Fibroblast of lung (primary cell): Measurements from ENCODE around the gene CEP295NL. TPM values are rescaled to one million over a fixed set of nuclear protein-coding genes. Genes with fewer than 3 reads are reported as not detected.
"Not testable (repeated sequence)": the region's sequence is repeated elsewhere in the genome, so short reads cannot be mapped to it uniquely, and the experiment has no call there.

Source experiments
- DNase-seq, 2 donors: peaks; one replicate each; pipeline versions ENCODE4 v3.0.0 to v3.0.0-alpha.2; 2010; ENCODE audit warnings: low read depth in 2 of 2
- H2AFZ ChIP-seq: 2 replicates; pipeline ENCODE4 v1.5.1; 2012; ENCODE audit warnings: low read length, control low read depth, inconsistent platforms
- H3K27ac ChIP-seq: 2 replicates; pipeline ENCODE4 v1.5.1; 2011; ENCODE audit warnings: low read length, control low read depth; ENCODE audit not compliant: insufficient read depth
- H3K27me3 ChIP-seq: 2 replicates; pipeline ENCODE4 v1.5.1; 2011; ENCODE audit warnings: mild to moderate bottlenecking, low read length; ENCODE audit not compliant: control insufficient read depth, insufficient read depth
- H3K36me3 ChIP-seq: 2 replicates; pipeline ENCODE4 v1.5.1; 2011; ENCODE audit warnings: low read length; ENCODE audit not compliant: control insufficient read depth, insufficient read depth
- H3K4me1 ChIP-seq: 2 replicates; pipeline ENCODE4 v1.5.1; 2011; ENCODE audit warnings: low read length; ENCODE audit not compliant: control insufficient read depth, insufficient read depth; ENCODE audit errors: extremely low read depth
- H3K4me2 ChIP-seq: 2 replicates; pipeline ENCODE4 v1.5.1; 2011; ENCODE audit warnings: low read length, control low read depth; ENCODE audit not compliant: insufficient read depth; ENCODE audit errors: extremely low read depth
- H3K4me3 ChIP-seq, 4 experiments: fragments of 200-600 bp in 1 of 4; sonication (generic) in 1 of 4; replicated peaks in 1 of 4; 2 replicates each; pipeline ENCODE4 v1.5.1; 2011 to 2016; ENCODE audit warnings: low read length in 4 of 4, low read depth in 3 of 4, mild to moderate bottlenecking in 3 of 4, control low read depth in 2 of 4, inconsistent platforms in 1 of 4, mixed read lengths in 1 of 4; ENCODE audit not compliant: insufficient read depth in 1 of 4; ENCODE audit errors: control extremely low read depth in 1 of 4
- H3K79me2 ChIP-seq: 2 replicates; pipeline ENCODE4 v1.5.1; 2012; ENCODE audit warnings: mild to moderate bottlenecking, low read length, inconsistent platforms; ENCODE audit not compliant: control insufficient read depth, insufficient read depth
- H3K9ac ChIP-seq: 2 replicates; pipeline ENCODE4 v1.5.1; 2011; ENCODE audit warnings: mild to moderate bottlenecking, low read length, control low read depth; ENCODE audit not compliant: insufficient read depth
- H3K9me3 ChIP-seq: 2 replicates; pipeline ENCODE4 v1.5.1; 2012; ENCODE audit warnings: low read depth, low read length; ENCODE audit not compliant: control insufficient read depth, insufficient read depth
- H4K20me1 ChIP-seq: 2 replicates; pipeline ENCODE4 v1.5.1; 2011; ENCODE audit warnings: low read length; ENCODE audit not compliant: control insufficient read depth, insufficient read depth; ENCODE audit errors: extremely low read depth
- CTCF ChIP-seq, 2 donors: IDR thresholded peaks in 1 of 2; conservative IDR thresholded peaks in 1 of 2; 1 replicate in 1 of 2; 2 replicates in 1 of 2; pipeline ENCODE4 v1.5.1; 2011 to 2012; ENCODE audit warnings: low read length in 2 of 2, control low read depth in 1 of 2, inconsistent platforms in 1 of 2, low read depth in 1 of 2, mild to moderate bottlenecking in 1 of 2
- EZH2 ChIP-seq: IDR thresholded peaks from 2 replicates; pipeline ENCODE4 v1.5.1; 2012; ENCODE audit warnings: low read length, control low read depth, mild to moderate bottlenecking; ENCODE audit errors: missing control alignments
- polyA plus RNA-seq, 2 donors: library from polyadenylated mRNA; depleted of rRNA in 1 of 2; stranded (reverse) in 1 of 2; unstranded in 1 of 2; fragments of >200 nt; gene quantifications; 2 replicates each; pipeline ENCODE4 v1.2.1, GENCODE V29; 2011 to 2012; ENCODE audit warnings: missing spikeins in 1 of 2
- total RNA-seq: library from RNA; depleted of rRNA; stranded (reverse); fragments of >200 nt; gene quantifications from 2 replicates; pipeline ENCODE4 v1.2.1, GENCODE V29; 2014

Gene CEP295NL
- total and polyA plus RNA-seq, 2 donors (not counting 1 experiment from before 2014, with no cell fraction given), result 0.10 to 2.8 TPM

- Histone ChIP-seq H3K27ac (no peak overlapping the region), H3K9me3 (no peaks in the 10 kb centered on the region), H3K4me3 (no peak overlapping the region), H2AFZ (no peak overlapping the region), H3K4me1 (peaks cover 13% of the 10 kb centered on the region), H4K20me1 (peaks cover 3% of the 10 kb centered on the region), H3K79me2 (peaks cover 91% of the 10 kb centered on the region), H3K36me3 (peaks cover 7% of the 10 kb centered on the region), H3K27me3 (no peaks in the 10 kb centered on the region), H3K9ac (no peak overlapping the region), H3K4me2 (no peak overlapping the region)
- no peak for TF ChIP-seq EZH2
- DNase-seq, result no peak
Measured at GRCh38 chr17:78912082-78912481, 9.1 kb upstream of the CEP295NL start.

GRCh38 chr17:78911543-78911942 lies 8.5 kb upstream of the CEP295NL start:
- not testable (repeated sequence) for H3K4me2 ChIP-seq, H3K36me3 ChIP-seq, H3K9me3 ChIP-seq, H3K27me3 ChIP-seq, H3K27ac ChIP-seq, H3K4me1 ChIP-seq, H3K9ac ChIP-seq, H4K20me1 ChIP-seq, H2AFZ ChIP-seq, H3K4me3 ChIP-seq, DNase-seq
- H3K79me2 ChIP-seq, result peaks cover 92% of the 10 kb centered on the region

DNA sequence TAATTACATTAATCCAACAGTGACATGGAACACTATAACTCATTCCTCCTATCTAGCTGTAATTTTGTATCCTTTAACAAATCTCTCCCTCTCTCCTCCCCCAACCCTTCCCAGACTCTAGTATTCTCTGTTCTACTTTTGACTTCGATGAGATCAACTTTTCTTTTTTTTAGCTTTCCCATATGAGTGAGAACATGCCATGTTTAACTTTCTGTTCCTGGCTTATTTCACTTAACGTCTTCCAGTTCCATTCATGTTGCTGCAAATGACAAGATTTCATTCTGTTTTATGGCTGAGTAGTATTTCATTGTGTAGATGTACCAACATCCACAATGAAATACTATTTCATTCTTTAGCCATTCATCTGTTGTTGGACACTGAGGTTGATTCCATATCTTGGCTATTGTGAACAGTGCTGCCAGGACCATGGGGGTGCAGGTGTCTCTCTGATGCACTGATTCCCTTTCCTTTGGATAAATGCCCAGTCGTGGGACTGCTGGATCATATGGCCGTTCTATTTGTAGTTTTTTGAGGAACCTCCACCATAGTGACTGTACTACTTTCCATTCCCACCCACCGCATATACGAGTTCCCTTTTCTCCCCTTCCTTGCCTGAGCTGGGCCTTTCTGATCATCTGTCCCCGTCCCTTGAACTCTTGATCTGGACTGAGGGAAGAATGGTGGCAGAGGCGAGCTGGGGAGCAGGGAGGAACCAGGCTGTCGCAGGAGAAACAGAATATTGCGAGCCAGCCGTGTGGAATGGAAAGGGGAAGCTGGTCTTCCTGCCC lies 7.7 kb upstream of the CEP295NL start:
- no peak overlapping the region for H3K4me2 ChIP-seq
- no peaks in the 10 kb centered on the region for H3K27me3 ChIP-seq
- no peak overlapping the region for H3K4me3 ChIP-seq
- H3K9me3 ChIP-seq, result no peaks in the 10 kb centered on the region
- no peak overlapping the region for H2AFZ ChIP-seq
- peaks cover 6% of the 10 kb centered on the region for H3K36me3 ChIP-seq
- DNase-seq, result no peak
- no peak overlapping the region for H3K9ac ChIP-seq
- H3K79me2 ChIP-seq, result peaks cover 90% of the 10 kb centered on the region
- TF ChIP-seq EZH2, result no peak
- no peak for TF ChIP-seq CTCF (conservative IDR thresholded peaks at IDR 0.05 in 1 of 2, IDR thresholded peaks at IDR 0.05 in 1 of 2; ENCODE audit: low read depth in 1 of 2, low read length in 2 of 2)
- H3K4me1 ChIP-seq, result peaks cover 4% of the 10 kb centered on the region
- no peaks in the 10 kb centered on the region for H4K20me1 ChIP-seq
- no peak overlapping the region for H3K27ac ChIP-seq

DNA sequence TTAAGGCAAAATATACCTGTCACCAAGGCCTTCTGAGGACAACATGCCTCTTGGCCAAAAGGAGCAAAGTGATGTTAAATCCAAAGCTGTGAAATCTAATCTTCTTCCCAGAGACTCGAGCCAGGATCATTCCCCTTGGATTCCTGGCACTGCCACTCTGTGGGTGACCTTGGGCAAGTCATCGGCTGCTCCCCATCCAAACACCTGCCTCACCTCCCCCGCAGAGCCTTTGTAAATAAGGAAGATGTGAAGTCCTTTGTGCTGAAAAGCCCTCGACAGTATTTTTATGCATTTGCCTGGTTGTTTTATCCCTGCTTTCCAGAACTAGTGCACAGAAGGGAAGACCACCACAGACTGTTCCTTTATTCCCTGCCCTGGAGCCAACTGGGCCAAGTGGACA lies 5.4 kb upstream of the CEP295NL start:
- H3K27ac ChIP-seq, result no peak overlapping the region
- H3K27me3 ChIP-seq, result no peaks in the 10 kb centered on the region
- no peak overlapping the region for H2AFZ ChIP-seq
- no peaks in the 10 kb centered on the region for H3K9me3 ChIP-seq
- peaks cover 2% of the 10 kb centered on the region for H4K20me1 ChIP-seq
- no peak overlapping the region for H3K4me3 ChIP-seq
- H3K79me2 ChIP-seq, result peaks cover 96% of the 10 kb centered on the region
- H3K4me2 ChIP-seq, result no peak overlapping the region
- peaks cover 7% of the 10 kb centered on the region for H3K36me3 ChIP-seq
- TF ChIP-seq EZH2, result no peak
- TF ChIP-seq CTCF (conservative IDR thresholded peaks at IDR 0.05 in 1 of 2, IDR thresholded peaks at IDR 0.05 in 1 of 2; ENCODE audit: low read depth in 1 of 2, low read length in 2 of 2), result no peak
- no peak overlapping the region for H3K9ac ChIP-seq
- peaks cover 9% of the 10 kb centered on the region for H3K4me1 ChIP-seq
- no peak for DNase-seq
